Measurements from ENCODE around the gene FERD3L. TPM values are rescaled to one million over a fixed set of nuclear protein-coding genes. Genes with fewer than 3 reads are reported as not detected.

Gene FERD3L
- total RNA-seq, 1 experiment from 2014 or later: not detected

- H3K27ac ChIP-seq (ENCODE audit: low read length): no peak overlapping the region; the same call in 1 of the 2 replicates
- H3K4me1 ChIP-seq (ENCODE audit: control insufficient read depth, insufficient read depth, low read length): no peaks in the 10 kb centered on the region
- peak overlapping the region in 1 of 2 experiments; percentile 48; a peak in 1 of 4 replicates for H3K4me3 ChIP-seq (ENCODE audit: low read depth in 2 of 2, low read length in 2 of 2)
- ATAC-seq (no peak), DNase-seq (ENCODE audit: low read depth, low spot score) (no peak)
- ChIA-PET CTCF (no interaction called here), POLR2A (no interaction called here)
- no peaks in the 10 kb centered on the region for H3K36me3 ChIP-seq (ENCODE audit: control insufficient read depth, insufficient read depth, low read length)
- no TSS peak for BruUV-seq (replicated peaks)
- intact Hi-C loops (cut with micrococcal nuclease; ENCODE audit: unreplicated experiment) (no loop called here), in situ Hi-C loops (cut with HindIII; ENCODE audit: low pct_unique_long_range_greater_than_20kb, low sequenced_read_pairs) (no loop called here)
- H3K27me3 ChIP-seq (ENCODE audit: control insufficient read depth, insufficient read depth, low read length): no peaks in the 10 kb centered on the region
- peaks cover 9% of the 10 kb centered on the region for H3K9me3 ChIP-seq (ENCODE audit: control insufficient read depth, insufficient read depth, low read depth, low read length)
- no peak for TF ChIP-seq TCF7L2 (IDR thresholded peaks at IDR 0.05; ENCODE audit: low read depth, low read length)
- no peak for TF ChIP-seq POLR2AphosphoS5 (IDR thresholded peaks at IDR 0.05; ENCODE audit: low read depth, low read length)
- no peak for TF ChIP-seq CTCF (IDR thresholded peaks at IDR 0.05)
- TF ChIP-seq REST (IDR thresholded peaks at IDR 0.05; ENCODE audit: insufficient read depth in 1 of 2, low read depth in 2 of 2, low read length in 1 of 2): no peak
- TF ChIP-seq SIN3A (IDR thresholded peaks at IDR 0.05; ENCODE audit: borderline replicate concordance, insufficient read depth, low read depth, low read length): no peak
Observed at GRCh38 chr7:19113855-19114550, 31.2 kb downstream of the FERD3L start.

- no peak for DNase-seq (ENCODE audit: low read depth, low spot score)
Observed at GRCh38 chr7:19113002-19113350, 32.2 kb downstream of the FERD3L start.

More at GRCh38 chr7:19113002-19113350, 32.2 kb downstream of the FERD3L start:
- Histone ChIP-seq H3K27ac (ENCODE audit: low read length) (no peak overlapping the region; the same call in 1 of the 2 replicates), H3K36me3 (ENCODE audit: control insufficient read depth, insufficient read depth, low read length) (no peaks in the 10 kb centered on the region), H3K4me1 (ENCODE audit: control insufficient read depth, insufficient read depth, low read length) (no peaks in the 10 kb centered on the region), H3K27me3 (ENCODE audit: control insufficient read depth, insufficient read depth, low read length) (no peaks in the 10 kb centered on the region), H3K4me3 (ENCODE audit: low read depth in 2 of 2, low read length in 2 of 2) (peak overlapping the region in 1 of 2 experiments; percentile 48; a peak in 2 of 4 replicates), H3K9me3 (ENCODE audit: control insufficient read depth, insufficient read depth, low read depth, low read length) (peaks cover 9% of the 10 kb centered on the region)
- POLR2A ChIA-PET: no interaction called here
- TF ChIP-seq POLR2AphosphoS5 (IDR thresholded peaks at IDR 0.05; ENCODE audit: low read depth, low read length): no peak
- no peak for TF ChIP-seq SIN3A (IDR thresholded peaks at IDR 0.05; ENCODE audit: borderline replicate concordance, insufficient read depth, low read depth, low read length)
- TF ChIP-seq CTCF (IDR thresholded peaks at IDR 0.05): no peak
- no peak for TF ChIP-seq REST (IDR thresholded peaks at IDR 0.05; ENCODE audit: insufficient read depth in 1 of 2, low read depth in 2 of 2, low read length in 1 of 2)
- TF ChIP-seq TCF7L2 (IDR thresholded peaks at IDR 0.05; ENCODE audit: low read depth, low read length): no peak
- no peak for ATAC-seq
- intact Hi-C loops (cut with micrococcal nuclease; ENCODE audit: unreplicated experiment): no loop called here
- no TSS peak for BruUV-seq (replicated peaks)
- CTCF ChIA-PET: no interaction called here
- in situ Hi-C loops (cut with HindIII; ENCODE audit: low pct_unique_long_range_greater_than_20kb, low sequenced_read_pairs): no loop called here

All from Panc1 (cell line).